ENCODE results near the gene DYNC1I1. TPM values are rescaled to one million over a fixed set of nuclear protein-coding genes. Genes with fewer than 3 reads are reported as not detected.

Gene DYNC1I1
- total RNA-seq, 1 donor from 2014 or later = 15.1 TPM

DNA sequence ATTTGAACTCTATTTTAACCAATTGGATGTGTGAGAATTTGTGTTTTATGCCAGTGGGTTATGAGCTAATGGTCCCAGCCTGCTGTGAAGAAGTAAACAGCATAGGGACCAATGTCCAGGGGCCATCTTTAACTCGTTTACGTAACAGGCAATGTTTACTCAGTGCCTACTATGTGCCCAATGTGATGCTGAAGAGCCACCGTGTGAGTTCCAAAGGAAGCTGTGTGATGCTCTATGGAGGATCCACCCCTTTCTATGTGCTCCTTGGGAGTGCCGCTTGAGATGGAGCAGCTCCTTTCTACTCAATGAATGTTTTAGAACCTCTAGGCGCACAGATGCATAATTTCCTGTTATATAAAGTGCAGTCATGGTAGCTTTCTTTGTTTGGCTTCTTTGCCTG lies 21.3 kb downstream of the DYNC1I1 start:
- no peak for DNase-seq

- DNase-seq = peak; percentile 40
Observed at GRCh38 chr7:95794917-95795515, 22.7 kb downstream of the DYNC1I1 start.

DNA sequence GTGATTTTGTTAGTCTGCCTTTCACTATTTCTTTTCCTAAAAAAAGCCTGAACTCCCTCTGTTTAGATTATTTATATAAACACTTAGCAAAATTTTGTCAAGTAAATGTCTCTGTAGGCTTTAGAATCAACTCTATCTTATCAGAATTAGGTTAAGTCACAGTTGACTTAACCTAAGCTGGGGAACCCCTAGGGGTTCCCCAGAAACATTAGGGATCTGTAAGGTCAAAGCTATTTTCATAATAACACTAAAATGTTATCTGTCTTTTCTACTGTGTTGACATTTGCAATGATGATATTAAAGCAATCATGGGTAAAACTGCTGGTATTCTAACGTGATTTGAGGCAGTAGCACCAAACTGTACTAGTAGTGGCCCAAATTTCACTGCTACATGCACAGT lies 24.3 kb downstream of the DYNC1I1 start:
- no peak for DNase-seq

DNA sequence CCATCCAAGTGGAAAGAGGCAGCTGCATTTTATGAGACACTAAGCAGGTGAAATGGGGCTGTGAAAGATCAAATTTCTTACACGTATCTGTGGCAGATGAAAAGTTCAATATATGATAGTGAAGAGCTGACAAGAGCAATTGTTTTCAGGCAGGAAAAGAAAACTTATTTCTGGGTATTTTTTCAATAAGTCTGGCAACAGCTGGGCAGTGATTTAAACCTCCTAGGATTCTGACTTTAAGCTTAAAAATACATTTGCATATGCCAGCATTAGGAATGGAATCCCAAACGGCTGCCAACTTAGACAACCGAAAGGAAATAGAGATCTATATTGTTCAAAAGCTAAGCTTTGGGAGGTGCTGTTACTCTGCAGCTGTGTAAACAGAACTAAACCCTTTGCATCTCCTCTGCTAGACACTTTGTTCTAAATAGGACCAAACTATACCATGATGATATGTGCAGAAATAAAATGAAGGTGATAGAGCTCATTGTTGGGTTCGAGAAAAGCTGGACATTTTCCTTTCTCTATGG lies 26.1 kb downstream of the DYNC1I1 start:
- peak; percentile 42 for DNase-seq

DNA sequence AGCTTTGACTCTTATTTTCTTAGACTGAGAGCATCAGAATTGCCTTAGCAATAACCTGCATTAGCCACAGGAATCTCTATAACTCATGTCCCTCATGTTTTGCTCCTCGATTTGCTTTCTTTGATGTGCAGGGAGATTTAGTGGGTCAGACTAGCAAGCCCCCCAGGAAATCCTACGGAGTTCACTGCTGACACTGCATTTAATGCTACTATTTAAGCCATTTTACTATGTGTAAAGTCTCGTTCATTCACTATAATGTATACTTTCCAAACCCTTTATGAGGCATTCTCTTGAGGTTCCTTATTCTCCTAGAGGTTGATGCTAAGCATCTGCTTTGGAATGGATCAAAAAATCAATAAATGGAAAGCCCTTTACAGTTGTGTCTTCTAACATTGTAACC lies 28.4 kb downstream of the DYNC1I1 start:
- no peak for DNase-seq

DNA sequence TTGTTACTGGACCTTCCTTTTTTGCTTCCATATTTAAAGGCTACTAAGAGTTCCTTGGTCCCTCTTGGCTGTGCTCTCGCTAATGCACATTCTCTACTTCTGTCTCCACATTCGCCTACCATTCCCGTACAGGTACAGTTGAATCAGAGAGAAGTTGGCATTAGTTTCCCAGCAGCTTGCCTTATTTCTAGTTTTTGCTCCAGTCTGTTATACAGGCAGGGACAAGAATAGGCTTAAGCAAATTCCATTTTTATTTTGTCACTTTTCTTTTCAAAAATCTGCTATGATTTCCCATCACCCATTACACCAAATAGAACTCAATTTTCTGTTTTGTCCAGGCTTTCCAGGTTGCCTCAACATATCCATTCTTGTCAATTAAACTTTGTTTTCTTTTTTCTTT lies 29.9 kb downstream of the DYNC1I1 start:
- no peak for DNase-seq

- no peak for DNase-seq
Observed at GRCh38 chr7:95804052-95804451, 31.7 kb downstream of the DYNC1I1 start.

DNA sequence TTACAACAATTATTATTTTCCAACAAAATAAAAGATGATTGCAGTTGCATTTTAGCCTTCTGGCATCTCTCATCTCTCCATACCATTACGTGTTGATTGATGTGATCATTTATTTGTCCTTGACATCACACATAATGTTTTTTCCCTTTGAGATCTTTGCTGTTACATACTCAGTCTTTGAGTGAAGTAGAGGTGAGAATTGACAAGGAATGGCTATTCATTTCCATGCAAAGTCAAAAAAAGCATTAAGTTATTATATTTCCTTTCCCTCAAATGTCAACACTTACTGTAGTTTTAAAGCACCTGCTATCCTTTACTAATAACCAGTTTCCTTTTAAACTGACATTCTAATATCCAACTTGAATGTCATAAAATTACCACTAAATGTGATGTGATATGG lies 33.6 kb downstream of the DYNC1I1 start:
- DNase-seq = no peak

DNA sequence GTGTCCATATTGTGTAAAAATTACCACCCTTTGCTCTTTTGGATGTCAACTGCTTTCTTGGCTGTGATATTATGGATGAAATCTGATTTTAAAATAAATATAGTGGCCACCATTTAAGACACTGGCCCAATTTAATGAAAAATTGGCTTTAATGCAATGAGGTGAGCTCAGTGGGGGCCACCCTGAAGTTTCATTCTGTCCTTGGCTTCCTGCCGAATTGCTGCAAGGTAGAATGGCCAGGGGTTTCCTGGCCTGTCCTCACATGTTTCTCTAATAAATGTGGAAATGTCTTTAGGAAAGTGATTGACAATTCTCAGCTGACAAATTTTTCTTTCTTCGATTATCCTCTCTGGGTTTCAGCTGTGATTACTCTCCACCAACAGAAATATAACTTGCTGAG lies 36.0 kb downstream of the DYNC1I1 start:
- no peak for DNase-seq

- DNase-seq = no peak
Observed at GRCh38 chr7:95811846-95812445, 39.6 kb downstream of the DYNC1I1 start.

- no peak for DNase-seq
Observed at GRCh38 chr7:95814721-95815120, 42.4 kb downstream of the DYNC1I1 start.

DNA sequence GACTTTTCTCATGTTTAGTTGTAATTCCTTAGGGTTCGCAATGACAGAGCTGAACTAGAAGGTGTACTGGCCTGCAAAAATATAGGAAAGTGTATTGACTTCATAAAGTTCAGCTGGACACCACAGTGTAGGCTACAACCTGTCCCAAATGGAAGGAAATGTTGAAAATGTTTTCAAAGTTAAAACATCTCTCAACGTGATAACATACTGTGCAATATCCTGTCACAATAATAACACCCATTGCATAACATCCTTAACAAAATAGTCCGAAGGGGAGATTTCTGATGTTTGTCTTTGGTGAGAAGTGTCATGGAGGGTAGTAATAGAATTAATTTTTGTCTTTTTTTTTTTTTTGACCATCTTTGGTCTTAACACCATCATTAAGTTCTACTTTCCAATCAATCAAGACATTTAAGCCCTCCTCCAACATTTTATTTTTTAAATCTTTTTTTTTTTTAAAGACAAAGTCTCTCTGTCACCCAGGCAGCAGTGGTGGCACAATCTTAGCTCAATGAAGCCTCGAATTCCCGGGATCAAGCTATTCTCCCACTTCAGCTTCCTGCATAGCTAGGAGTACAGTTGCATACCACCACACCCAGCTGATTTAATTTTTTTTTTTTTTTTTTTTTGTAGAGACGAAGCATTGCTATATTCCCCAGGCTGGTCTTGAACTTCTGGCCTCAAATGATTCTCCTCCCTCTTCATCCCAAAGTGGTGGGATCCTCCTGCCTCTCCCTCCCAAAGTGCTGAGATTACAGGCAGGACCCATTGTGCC lies 45.7 kb downstream of the DYNC1I1 start:
- DNase-seq = no peak

- DNase-seq = no peak
Observed at GRCh38 chr7:95820778-95821177, 48.4 kb downstream of the DYNC1I1 start.

- no peak for DNase-seq
Observed at GRCh38 chr7:95822717-95823116, 50.4 kb downstream of the DYNC1I1 start.

GRCh38 chr7:95824616-95825015 lies 52.3 kb downstream of the DYNC1I1 start:
- DNase-seq = no peak

DNA sequence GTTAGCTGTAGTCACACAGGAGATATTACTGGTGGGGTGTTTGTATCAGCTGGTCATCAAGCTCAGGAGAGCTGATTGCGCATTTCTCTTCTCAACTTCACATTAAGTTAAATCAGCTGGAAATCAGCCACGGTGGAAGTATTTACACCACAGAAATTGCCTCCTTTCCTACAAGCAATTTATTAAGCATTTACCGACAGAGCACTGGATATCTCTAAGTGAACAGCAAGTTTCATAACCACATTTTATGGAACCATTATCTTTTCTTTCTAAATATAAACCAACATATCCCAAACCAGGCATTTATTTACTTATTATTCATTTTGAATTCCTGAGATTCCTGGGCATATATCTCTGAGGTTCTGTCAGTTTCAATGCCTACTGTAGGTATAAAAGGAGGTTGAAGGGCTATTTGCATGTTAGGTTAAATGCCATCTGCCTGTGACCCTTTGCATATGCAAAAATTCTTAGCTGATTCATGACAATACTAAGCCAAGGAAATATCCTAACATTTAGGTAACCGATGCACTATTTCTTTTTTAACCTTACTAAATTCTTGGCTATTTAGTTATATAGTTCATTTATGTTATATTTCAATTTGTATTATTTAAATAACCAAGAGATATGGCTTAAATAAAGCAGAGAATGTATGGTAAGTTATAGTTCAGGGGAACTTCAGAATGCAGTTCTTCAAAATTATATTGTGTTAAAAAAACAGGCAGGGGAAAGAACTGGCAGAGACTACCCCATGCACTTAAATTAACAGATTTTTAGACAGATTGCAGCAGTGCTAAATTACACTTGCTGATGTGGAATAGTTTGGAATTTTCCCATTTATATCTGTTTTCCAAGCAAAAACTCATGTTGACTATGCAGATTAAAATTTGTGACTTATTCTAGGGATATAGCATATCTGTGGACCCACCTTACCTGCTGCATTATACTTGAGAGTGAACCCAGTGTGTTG lies 56.8 kb downstream of the DYNC1I1 start:
- no peak for DNase-seq

GRCh38 chr7:95840953-95841950 lies 68.9 kb downstream of the DYNC1I1 start:
- DNase-seq = peak; percentile 13

DNA sequence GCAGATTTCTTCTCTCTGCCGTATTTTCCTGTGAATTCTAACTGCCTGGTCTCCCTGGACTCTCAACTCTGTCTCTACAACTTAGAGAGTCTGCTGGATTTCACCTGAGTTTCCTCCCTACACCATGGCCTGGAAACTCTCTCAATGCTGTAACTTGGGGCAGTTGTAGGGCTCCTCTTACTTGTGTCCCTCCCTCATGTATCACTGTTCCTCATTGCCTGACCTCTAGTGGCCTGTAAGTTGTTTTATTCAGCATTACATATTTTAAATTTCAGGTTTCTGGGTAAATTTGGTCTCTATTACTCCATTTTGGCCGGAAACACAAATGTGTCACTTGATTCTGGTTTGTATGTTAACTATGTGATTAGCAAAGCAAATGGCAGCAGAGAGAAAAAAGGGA lies 70.9 kb downstream of the DYNC1I1 start:
- DNase-seq = peak; percentile 4

DNA sequence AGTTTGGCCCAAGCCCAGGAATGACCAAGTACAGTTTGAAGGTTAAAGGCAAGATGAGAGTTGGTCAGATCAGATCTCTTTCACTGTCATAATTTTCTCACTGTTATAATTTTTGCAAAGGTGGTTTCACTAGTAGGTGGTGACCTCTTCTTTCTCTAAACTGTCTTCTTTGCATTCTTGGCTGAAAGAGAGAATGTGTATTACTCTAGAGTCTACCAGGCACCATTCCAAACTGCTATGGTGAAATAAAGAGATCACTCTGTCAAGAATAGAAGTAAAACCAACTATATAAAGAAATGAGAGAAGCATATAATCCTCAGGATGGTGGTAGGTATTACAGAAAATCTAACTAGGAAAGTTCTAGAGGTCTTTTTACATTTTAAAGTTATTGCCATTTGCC lies 72.7 kb downstream of the DYNC1I1 start:
- no peak for DNase-seq

GRCh38 chr7:95847061-95847460 lies 74.7 kb downstream of the DYNC1I1 start:
- no peak for DNase-seq

GRCh38 chr7:95859429-95859828 lies 87.1 kb downstream of the DYNC1I1 start:
- DNase-seq = no peak

All from dermis blood vessel endothelial cell (primary cell).